ENCODE results near the gene DOCK3. TPM values are rescaled to one million over a fixed set of nuclear protein-coding genes. Genes with fewer than 3 reads are reported as not detected.
"Not testable (repeated sequence)": the region's sequence is repeated elsewhere in the genome, so short reads cannot be mapped to it uniquely, and the experiment has no call there.

Gene DOCK3
- total RNA-seq, 3 donors from 2014 or later, result 1.2 to 1.7 (median 1.5) TPM

- Mint-ChIP-seq H3K4me1 (ENCODE audit: low read depth) (peaks cover 52% of the 10 kb centered on the region), H3K27me3 (ENCODE audit: low read depth) (no peaks in the 10 kb centered on the region), H3K36me3 (ENCODE audit: insufficient read depth) (peaks cover 3% of the 10 kb centered on the region), H3K4me3 (no peak overlapping the region), H3K9me3 (peaks cover 16% of the 10 kb centered on the region)
- ATAC-seq, result no peak
- DNase-seq, result no peak
These were observed 349.4 kb downstream of the DOCK3 start for GRCh38 chr3:51024121-51024520.

GRCh38 chr3:51024765-51025632, 350.3 kb downstream of the DOCK3 start:
- Mint-ChIP-seq H3K36me3 (ENCODE audit: insufficient read depth) (peaks cover 3% of the 10 kb centered on the region), H3K4me3 (peak overlapping the region; percentile 59), H3K9me3 (peaks cover 16% of the 10 kb centered on the region), H3K4me1 (ENCODE audit: low read depth) (peaks cover 52% of the 10 kb centered on the region), H3K27me3 (ENCODE audit: low read depth) (no peaks in the 10 kb centered on the region)
- peak; percentile 60 for DNase-seq
- ATAC-seq, result peak; percentile 91 to 92

DNA sequence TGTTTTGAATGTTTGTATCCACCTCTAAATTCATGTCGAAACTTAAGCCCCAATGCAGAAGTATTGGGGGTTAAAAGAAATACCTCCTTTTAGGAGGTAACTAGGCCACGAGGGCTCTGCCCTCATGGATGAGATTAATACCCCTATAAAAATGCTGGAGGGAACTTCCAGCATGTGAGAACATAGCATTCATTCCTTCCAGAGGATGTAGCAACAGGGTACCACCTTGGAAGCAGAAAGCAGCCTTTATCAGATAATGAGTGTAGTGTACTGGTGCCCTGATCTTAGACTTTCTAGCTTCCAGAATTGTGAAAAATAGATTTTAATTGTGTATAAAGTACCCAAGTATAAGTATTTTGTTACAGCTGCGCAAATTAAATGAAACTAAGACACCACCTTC, 356.9 kb downstream of the DOCK3 start:
- Mint-ChIP-seq H3K36me3 (ENCODE audit: insufficient read depth) (peaks cover under 1% of the 10 kb centered on the region), H3K4me3 (no peak overlapping the region), H3K27me3 (ENCODE audit: low read depth) (no peaks in the 10 kb centered on the region), H3K4me1 (ENCODE audit: low read depth) (peaks cover 14% of the 10 kb centered on the region), H3K9me3 (peaks cover 22% of the 10 kb centered on the region)
- DNase-seq (no peak), ATAC-seq (no peak)

- ATAC-seq, result no peak
These were observed 360.9 kb downstream of the DOCK3 start for GRCh38 chr3:51035630-51036029.

DNA sequence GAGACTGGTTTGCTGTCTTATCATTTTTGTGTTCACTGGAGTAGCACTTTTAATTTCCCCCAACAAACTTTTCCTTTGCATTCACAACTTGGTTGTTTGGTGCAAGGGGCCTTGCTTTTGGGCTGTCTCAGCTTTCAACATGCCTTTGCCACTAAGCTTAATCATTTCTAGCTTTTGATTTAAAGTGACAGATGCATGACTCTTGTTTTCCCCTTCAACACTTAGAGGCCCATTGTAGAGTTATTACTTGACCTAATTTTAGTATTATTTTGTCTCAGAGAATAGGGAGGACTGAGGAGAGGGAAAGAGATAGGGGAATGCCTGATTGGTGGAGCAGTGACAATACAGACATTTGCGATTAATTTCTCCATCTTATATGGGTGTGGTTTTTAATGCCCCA, 370.3 kb downstream of the DOCK3 start:
- H3K4me1 Mint-ChIP-seq (ENCODE audit: low read depth), result peaks cover 12% of the 10 kb centered on the region
- H3K27me3 Mint-ChIP-seq (ENCODE audit: low read depth), result peaks cover 3% of the 10 kb centered on the region
- ATAC-seq (peak; percentile 43 to 76), DNase-seq (no peak)
- no peak overlapping the region for H3K4me3 Mint-ChIP-seq
- no peaks in the 10 kb centered on the region for H3K9me3 Mint-ChIP-seq
- H3K36me3 Mint-ChIP-seq (ENCODE audit: insufficient read depth), result no peaks in the 10 kb centered on the region

More at GRCh38 chr3:51035630-51036029, 360.9 kb downstream of the DOCK3 start:
- H3K27me3 Mint-ChIP-seq (ENCODE audit: low read depth), result peaks cover 3% of the 10 kb centered on the region
- no peak for DNase-seq
- peaks cover 10% of the 10 kb centered on the region for H3K9me3 Mint-ChIP-seq
- peaks cover 2% of the 10 kb centered on the region for H3K36me3 Mint-ChIP-seq (ENCODE audit: insufficient read depth)
- no peaks in the 10 kb centered on the region for H3K4me1 Mint-ChIP-seq (ENCODE audit: low read depth)
- H3K4me3 Mint-ChIP-seq, result no peak overlapping the region

GRCh38 chr3:51052562-51052961, 377.8 kb downstream of the DOCK3 start:
- no peaks in the 10 kb centered on the region for H3K9me3 Mint-ChIP-seq
- no peak for DNase-seq
- no peaks in the 10 kb centered on the region for H3K4me1 Mint-ChIP-seq (ENCODE audit: low read depth)
- H3K27me3 Mint-ChIP-seq (ENCODE audit: low read depth), result no peaks in the 10 kb centered on the region
- no peaks in the 10 kb centered on the region for H3K36me3 Mint-ChIP-seq (ENCODE audit: insufficient read depth)
- no peak for ATAC-seq
- no peak overlapping the region for H3K4me3 Mint-ChIP-seq

GRCh38 chr3:51057121-51057520, 382.4 kb downstream of the DOCK3 start:
- ATAC-seq (no peak), DNase-seq (no peak)
- Mint-ChIP-seq H3K4me3 (no peak overlapping the region), H3K27me3 (ENCODE audit: low read depth) (no peaks in the 10 kb centered on the region), H3K4me1 (ENCODE audit: low read depth) (no peaks in the 10 kb centered on the region), H3K36me3 (ENCODE audit: insufficient read depth) (no peaks in the 10 kb centered on the region), H3K9me3 (no peaks in the 10 kb centered on the region)

GRCh38 chr3:51063053-51063452, 388.3 kb downstream of the DOCK3 start:
- H3K36me3 Mint-ChIP-seq (ENCODE audit: insufficient read depth), result no peaks in the 10 kb centered on the region
- no peaks in the 10 kb centered on the region for H3K9me3 Mint-ChIP-seq
- no peak for DNase-seq
- H3K4me3 Mint-ChIP-seq, result no peak overlapping the region
- H3K27me3 Mint-ChIP-seq (ENCODE audit: low read depth), result peaks cover 3% of the 10 kb centered on the region
- ATAC-seq, result no peak
- no peaks in the 10 kb centered on the region for H3K4me1 Mint-ChIP-seq (ENCODE audit: low read depth)

GRCh38 chr3:51075221-51075775, 400.6 kb downstream of the DOCK3 start:
- Mint-ChIP-seq H3K36me3 (ENCODE audit: insufficient read depth) (no peaks in the 10 kb centered on the region), H3K4me1 (ENCODE audit: low read depth) (no peaks in the 10 kb centered on the region), H3K4me3 (no peak overlapping the region), H3K9me3 (no peaks in the 10 kb centered on the region), H3K27me3 (ENCODE audit: low read depth) (no peaks in the 10 kb centered on the region)
- DNase-seq (no peak), ATAC-seq (no peak)

GRCh38 chr3:51082363-51082762, 407.6 kb downstream of the DOCK3 start:
- peaks cover 9% of the 10 kb centered on the region for H3K36me3 Mint-ChIP-seq (ENCODE audit: insufficient read depth)
- ATAC-seq, result no peak
- H3K9me3 Mint-ChIP-seq, result peaks cover 30% of the 10 kb centered on the region
- no peak overlapping the region for H3K4me3 Mint-ChIP-seq
- no peaks in the 10 kb centered on the region for H3K4me1 Mint-ChIP-seq (ENCODE audit: low read depth)
- no peaks in the 10 kb centered on the region for H3K27me3 Mint-ChIP-seq (ENCODE audit: low read depth)
- no peak for DNase-seq

GRCh38 chr3:51083490-51083889, 408.8 kb downstream of the DOCK3 start:
- DNase-seq (no peak), ATAC-seq (no peak)
- Mint-ChIP-seq H3K4me3 (no peak overlapping the region), H3K36me3 (ENCODE audit: insufficient read depth) (peaks cover 9% of the 10 kb centered on the region), H3K27me3 (ENCODE audit: low read depth) (no peaks in the 10 kb centered on the region), H3K4me1 (ENCODE audit: low read depth) (no peaks in the 10 kb centered on the region), H3K9me3 (peaks cover 30% of the 10 kb centered on the region)

- not testable (repeated sequence) for H3K27me3 Mint-ChIP-seq (ENCODE audit: low read depth); H3K36me3 Mint-ChIP-seq (ENCODE audit: insufficient read depth); H3K4me3 Mint-ChIP-seq; H3K4me1 Mint-ChIP-seq (ENCODE audit: low read depth); H3K9me3 Mint-ChIP-seq; DNase-seq; ATAC-seq
These were observed 417.4 kb downstream of the DOCK3 start for GRCh38 chr3:51092141-51092540.

DNA sequence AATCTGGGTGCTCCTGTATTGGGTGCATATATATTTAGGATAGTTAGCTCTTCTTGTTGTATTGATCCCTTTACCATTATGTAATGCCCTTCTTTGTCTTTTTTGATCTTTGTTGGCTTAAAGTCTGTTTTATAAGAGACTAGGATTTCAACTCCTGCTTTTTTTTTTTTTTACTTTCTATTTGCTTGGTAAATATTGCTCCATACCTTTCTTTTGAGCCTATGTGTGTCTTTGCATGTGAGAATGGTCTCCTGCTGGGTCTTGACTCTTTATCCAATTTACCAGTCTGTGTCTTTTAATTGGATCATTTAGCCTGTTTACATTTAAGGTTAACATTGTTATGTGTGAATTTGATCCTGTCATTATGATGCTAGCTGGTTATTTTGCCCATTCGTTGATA, 420.1 kb downstream of the DOCK3 start:
- H3K4me3 Mint-ChIP-seq; H3K36me3 Mint-ChIP-seq (ENCODE audit: insufficient read depth); DNase-seq; ATAC-seq; H3K9me3 Mint-ChIP-seq; H3K27me3 Mint-ChIP-seq (ENCODE audit: low read depth); H3K4me1 Mint-ChIP-seq (ENCODE audit: low read depth): not testable (repeated sequence)

GRCh38 chr3:51099794-51100535, 425.2 kb downstream of the DOCK3 start:
- no peaks in the 10 kb centered on the region for H3K36me3 Mint-ChIP-seq (ENCODE audit: insufficient read depth)
- peaks cover 7% of the 10 kb centered on the region for H3K4me1 Mint-ChIP-seq (ENCODE audit: low read depth)
- no peak overlapping the region for H3K4me3 Mint-ChIP-seq
- H3K27me3 Mint-ChIP-seq (ENCODE audit: low read depth), result no peaks in the 10 kb centered on the region
- no peak for ATAC-seq
- H3K9me3 Mint-ChIP-seq, result peaks cover 6% of the 10 kb centered on the region
- no peak for DNase-seq

GRCh38 chr3:51100536-51100851, 425.8 kb downstream of the DOCK3 start:
- no peak for DNase-seq
- Mint-ChIP-seq H3K4me3 (no peak overlapping the region), H3K36me3 (ENCODE audit: insufficient read depth) (no peaks in the 10 kb centered on the region), H3K27me3 (ENCODE audit: low read depth) (no peaks in the 10 kb centered on the region), H3K9me3 (peaks cover 6% of the 10 kb centered on the region), H3K4me1 (ENCODE audit: low read depth) (peaks cover 7% of the 10 kb centered on the region)
- ATAC-seq, result no peak

All from activated T-cell treated with anti-CD3 and anti-CD28 coated beads, Interleukin-2, amount 50 U/mL, for 4 hours (primary cell).